WI38 (cell line): Measurements from ENCODE around the gene CC2D2A.

ENCODE experiments used
- H3K4me3 ChIP-seq: 2 replicates; pipeline ENCODE4 v1.5.1; 2011; ENCODE audit warnings: low read depth, mild to moderate bottlenecking, control low read depth, low read length
- CTCF ChIP-seq: IDR thresholded peaks from 2 replicates; pipeline ENCODE4 v1.5.1; 2012; ENCODE audit warnings: low read depth, mild to moderate bottlenecking, control low read depth, low read length

The CC2D2A gene

GRCh38 chr4:15482842-15483241 lies 13.2 kb downstream of the CC2D2A start:
- no peak for TF ChIP-seq CTCF
- H3K4me3 ChIP-seq, result no peak overlapping the region

GRCh38 chr4:15488136-15488535 lies 18.5 kb downstream of the CC2D2A start:
- no peak overlapping the region for H3K4me3 ChIP-seq
- TF ChIP-seq CTCF, result no peak

GRCh38 chr4:15488658-15489470 lies 19.2 kb downstream of the CC2D2A start:
- H3K4me3 ChIP-seq, result peak overlapping the region; percentile 17; the same call in 1 of the 2 replicates
- TF ChIP-seq CTCF, result no peak

- TF ChIP-seq CTCF, result no peak
- no peak overlapping the region for H3K4me3 ChIP-seq
These were observed 19.9 kb downstream of the CC2D2A start for GRCh38 chr4:15489551-15489950.

- no peak for TF ChIP-seq CTCF
- H3K4me3 ChIP-seq, result no peak overlapping the region
These were observed 23.7 kb downstream of the CC2D2A start for GRCh38 chr4:15493411-15493810.

- TF ChIP-seq CTCF, result no peak
- no peak overlapping the region for H3K4me3 ChIP-seq
These were observed 25.9 kb downstream of the CC2D2A start for GRCh38 chr4:15495621-15496020.

- no peak for TF ChIP-seq CTCF
- H3K4me3 ChIP-seq, result no peak overlapping the region
These were observed 28.7 kb downstream of the CC2D2A start for GRCh38 chr4:15498356-15498755.
